Mesenchymal stem cell (in vitro differentiated cells and primary cell): ENCODE results near the gene SDC1.

Experiments used
- DNase-seq: peaks from one replicate; pipeline ENCODE4 v3.0.0-alpha.2; 2013
- H2AFZ ChIP-seq: one replicate; pipeline ENCODE4 v1.6.1; 2013; ENCODE audit warnings: low read depth, mild to moderate bottlenecking, control low read depth, inconsistent platforms, low read length, moderate library complexity
- H2AK5ac ChIP-seq: 2 replicates; pipeline ENCODE4 v1.6.1; 2013; ENCODE audit warnings: low read length, moderate library complexity, mild to moderate bottlenecking, inconsistent platforms; ENCODE audit not compliant: severe bottlenecking
- H2BK120ac ChIP-seq: one replicate; pipeline ENCODE4 v1.6.1; 2013; ENCODE audit warnings: low read depth, mild to moderate bottlenecking, inconsistent platforms, low read length, moderate library complexity
- H2BK12ac ChIP-seq, 2 experiments: one replicate each; pipeline ENCODE4 v1.6.1; 2013; ENCODE audit warnings: inconsistent platforms in 2 of 2, low read length in 2 of 2, mild to moderate bottlenecking in 2 of 2, moderate library complexity in 2 of 2, control low read depth in 1 of 2
- H2BK15ac ChIP-seq: one replicate; pipeline ENCODE4 v1.6.1; 2013; ENCODE audit warnings: mild to moderate bottlenecking, low read depth, inconsistent platforms; ENCODE audit not compliant: poor library complexity, severe bottlenecking
- H2BK5ac ChIP-seq: 2 replicates; pipeline ENCODE4 v1.6.1; 2013; ENCODE audit warnings: low read depth, mild to moderate bottlenecking, low read length, control low read depth, inconsistent platforms; ENCODE audit not compliant: poor library complexity, severe bottlenecking
- H3K14ac ChIP-seq, 2 experiments: one replicate each; pipeline ENCODE4 v1.6.1; 2013; ENCODE audit warnings: inconsistent platforms in 2 of 2, low read length in 2 of 2, control low read depth in 1 of 2, mild to moderate bottlenecking in 1 of 2, moderate library complexity in 1 of 2
- H3K18ac ChIP-seq, 2 experiments: one replicate each; pipeline ENCODE4 v1.6.1; 2013; ENCODE audit warnings: inconsistent platforms in 2 of 2, low read length in 2 of 2, control low read depth in 1 of 2, low read depth in 1 of 2, mild to moderate bottlenecking in 1 of 2
- H3K23ac ChIP-seq, 2 experiments: one replicate each; pipeline ENCODE4 v1.6.1; 2013; ENCODE audit warnings: inconsistent platforms in 2 of 2, low read length in 2 of 2, mild to moderate bottlenecking in 2 of 2, moderate library complexity in 2 of 2, control low read depth in 1 of 2
- H3K27ac ChIP-seq: 2 replicates; pipeline ENCODE4 v1.5.1; 2013; ENCODE audit warnings: mild to moderate bottlenecking, moderate library complexity, low read length, control low read depth, inconsistent platforms; ENCODE audit not compliant: poor library complexity, severe bottlenecking
- H3K27me3 ChIP-seq, 2 experiments: 2 replicates each; pipeline versions ENCODE4 v1.6.1 to v1.7.0; 2013; ENCODE audit warnings: low read length in 2 of 2, mild to moderate bottlenecking in 2 of 2, moderate library complexity in 2 of 2, control low read depth in 1 of 2, inconsistent platforms in 1 of 2; ENCODE audit not compliant: control insufficient read depth in 1 of 2, insufficient read depth in 1 of 2
- H3K36me3 ChIP-seq, 2 experiments: 2 replicates each; pipeline versions ENCODE4 v1.6.1 to v1.7.0; 2013; ENCODE audit warnings: low read length in 2 of 2, control low read depth in 1 of 2, inconsistent platforms in 1 of 2, low read depth in 1 of 2, mild to moderate bottlenecking in 1 of 2; ENCODE audit not compliant: insufficient read depth in 2 of 2, control insufficient read depth in 1 of 2
- H3K4ac ChIP-seq, 2 experiments: one replicate each; pipeline ENCODE4 v1.6.1; 2013; ENCODE audit warnings: inconsistent platforms in 2 of 2, low read length in 2 of 2, mild to moderate bottlenecking in 2 of 2, moderate library complexity in 2 of 2, control low read depth in 1 of 2, low read depth in 1 of 2
- H3K4me1 ChIP-seq: 2 replicates; pipeline ENCODE4 v1.6.1; 2013; ENCODE audit warnings: low read depth, low read length, control low read depth; ENCODE audit not compliant: control insufficient read depth, insufficient read depth
- H3K4me2 ChIP-seq: 2 replicates; pipeline ENCODE4 v1.6.1; 2013; ENCODE audit warnings: low read length, mild to moderate bottlenecking, inconsistent platforms; ENCODE audit not compliant: poor library complexity, severe bottlenecking
- H3K4me3 ChIP-seq, 2 experiments: 2 replicates each; pipeline versions ENCODE4 v1.5.1 to v1.7.0; 2013; ENCODE audit warnings: low read length in 2 of 2, mild to moderate bottlenecking in 2 of 2, control low read depth in 1 of 2, low read depth in 1 of 2; ENCODE audit not compliant: insufficient read depth in 1 of 2
- H3K79me1 ChIP-seq: replicated peaks from 2 replicates; pipeline ENCODE4 v1.6.1; 2013; ENCODE audit warnings: mild to moderate bottlenecking, control low read depth, low read length, inconsistent platforms; ENCODE audit not compliant: poor library complexity, severe bottlenecking
- H3K9ac ChIP-seq: 2 replicates; pipeline ENCODE4 v1.7.0; 2013; ENCODE audit warnings: mild to moderate bottlenecking, low read length, moderate library complexity
- H3K9me3 ChIP-seq: 2 replicates; pipeline ENCODE4 v1.7.0; 2013; ENCODE audit warnings: mild to moderate bottlenecking, low read length; ENCODE audit not compliant: control insufficient read depth
- H4K8ac ChIP-seq: one replicate; pipeline ENCODE4 v1.6.1; 2013; ENCODE audit warnings: inconsistent platforms, mild to moderate bottlenecking, low read length, moderate library complexity
- H4K91ac ChIP-seq: one replicate; pipeline ENCODE4 v1.6.1; 2013; ENCODE audit warnings: mild to moderate bottlenecking, low read length, inconsistent platforms
- WGBS: methylation state at CpG from one replicate; pipeline ENCODE4 v1.1.7; 2013; ENCODE audit warnings: mixed read lengths; 5-methylcytosine and 5-hydroxymethylcytosine counted together

The SDC1 gene

GRCh38 chr2:20159411-20160070 lies 65.4 kb downstream of the SDC1 start:
- Histone ChIP-seq H3K4me1 (peaks cover 3% of the 10 kb centered on the region), H2BK120ac (no peak overlapping the region), H3K14ac (no peak overlapping the region), H4K8ac (no peak overlapping the region), H3K79me1 (no peaks in the 10 kb centered on the region), H3K27me3 (no peaks in the 10 kb centered on the region), H2AK5ac (no peak overlapping the region), H3K23ac (no peak overlapping the region), H3K9ac (no peak overlapping the region), H2BK5ac (no peak overlapping the region), H2BK12ac (no peak overlapping the region), H3K4me3 (no peak overlapping the region), H3K4ac (no peak overlapping the region), H3K18ac (no peak overlapping the region), H3K9me3 (no peaks in the 10 kb centered on the region), H3K36me3 (no peaks in the 10 kb centered on the region), H2BK15ac (no peak overlapping the region), H3K4me2 (no peak overlapping the region), H3K27ac (no peak overlapping the region), H2AFZ (no peak overlapping the region), H4K91ac (no peak overlapping the region)
- WGBS, result 100% methylated on average over 1 of the region's 2 CpGs
- DNase-seq, result no peak

GRCh38 chr2:20157193-20157891 lies 67.6 kb downstream of the SDC1 start:
- no peak overlapping the region for H2BK5ac ChIP-seq
- no peak overlapping the region for H3K4me3 ChIP-seq
- H2AK5ac ChIP-seq, result no peak overlapping the region
- H4K91ac ChIP-seq, result no peak overlapping the region
- H3K9ac ChIP-seq, result no peak overlapping the region
- no peaks in the 10 kb centered on the region for H3K79me1 ChIP-seq
- no peak overlapping the region for H2BK12ac ChIP-seq
- no peak overlapping the region for H3K18ac ChIP-seq
- no peak overlapping the region for H3K4me2 ChIP-seq
- H3K9me3 ChIP-seq, result no peaks in the 10 kb centered on the region
- H3K4me1 ChIP-seq, result peaks cover 3% of the 10 kb centered on the region
- H3K27ac ChIP-seq, result no peak overlapping the region
- DNase-seq, result no peak
- H3K14ac ChIP-seq, result no peak overlapping the region
- H3K36me3 ChIP-seq, result no peaks in the 10 kb centered on the region
- no peak overlapping the region for H3K4ac ChIP-seq
- no peak overlapping the region for H2BK120ac ChIP-seq
- WGBS, result 78% methylated on average over 7 of the region's 8 CpGs
- no peak overlapping the region for H3K23ac ChIP-seq
- H2AFZ ChIP-seq, result no peak overlapping the region
- no peaks in the 10 kb centered on the region for H3K27me3 ChIP-seq
- H4K8ac ChIP-seq, result no peak overlapping the region
- H2BK15ac ChIP-seq, result no peak overlapping the region

- no peak overlapping the region for H3K9ac ChIP-seq
- H3K79me1 ChIP-seq, result no peaks in the 10 kb centered on the region
- no peak overlapping the region for H2BK120ac ChIP-seq
- no peak overlapping the region for H3K14ac ChIP-seq
- no peak overlapping the region for H2BK12ac ChIP-seq
- DNase-seq, result no peak
- H2BK5ac ChIP-seq, result no peak overlapping the region
- H3K27me3 ChIP-seq, result no peaks in the 10 kb centered on the region
- H3K9me3 ChIP-seq, result no peaks in the 10 kb centered on the region
- H3K18ac ChIP-seq, result no peak overlapping the region
- H3K4me2 ChIP-seq, result no peak overlapping the region
- H2AFZ ChIP-seq, result no peak overlapping the region
- no peak overlapping the region for H3K4me3 ChIP-seq
- no peaks in the 10 kb centered on the region for H3K36me3 ChIP-seq
- no peak overlapping the region for H2AK5ac ChIP-seq
- WGBS, result 99% methylated on average over 3 of the region's 3 CpGs
- no peak overlapping the region for H2BK15ac ChIP-seq
- H3K27ac ChIP-seq, result no peak overlapping the region
- no peak overlapping the region for H4K91ac ChIP-seq
- H3K23ac ChIP-seq, result no peak overlapping the region
- no peak overlapping the region for H4K8ac ChIP-seq
- H3K4ac ChIP-seq, result no peak overlapping the region
- H3K4me1 ChIP-seq, result peaks cover 3% of the 10 kb centered on the region
These were observed 68.1 kb downstream of the SDC1 start for GRCh38 chr2:20156836-20157192.

- Histone ChIP-seq H4K8ac (no peak overlapping the region), H2BK120ac (no peak overlapping the region)
These were observed 68.7 kb downstream of the SDC1 start for GRCh38 chr2:20156076-20156759.

More at GRCh38 chr2:20156076-20156759, 68.7 kb downstream of the SDC1 start:
- Histone ChIP-seq H2AK5ac (no peak overlapping the region), H2BK15ac (no peak overlapping the region), H3K4me2 (no peak overlapping the region), H2BK5ac (no peak overlapping the region), H3K4me1 (peaks cover 3% of the 10 kb centered on the region), H3K4ac (no peak overlapping the region), H3K27ac (no peak overlapping the region), H3K27me3 (no peaks in the 10 kb centered on the region), H3K79me1 (no peaks in the 10 kb centered on the region), H3K18ac (no peak overlapping the region), H4K91ac (no peak overlapping the region), H3K14ac (no peak overlapping the region), H2BK12ac (no peak overlapping the region), H3K23ac (no peak overlapping the region), H3K36me3 (no peaks in the 10 kb centered on the region), H3K4me3 (no peak overlapping the region), H2AFZ (no peak overlapping the region), H3K9ac (no peak overlapping the region), H3K9me3 (no peaks in the 10 kb centered on the region)
- WGBS, result 91% methylated on average over 2 of the region's 3 CpGs
- DNase-seq, result no peak
